IMR-90 (cell line): ENCODE results near the gene WDR27. TPM values are rescaled to one million over a fixed set of nuclear protein-coding genes. Genes with fewer than 3 reads are reported as not detected.
A peak's percentile ranks its signal among the peaks of the same experiment; 100 is the strongest.

Experiments used
- ATAC-seq: fragments of 200-7000 bp; cut with Tn5 transposase; 2 replicates; pipeline ENCODE4 v1.9.1; 2020; ENCODE audit warnings: low read depth, mild to moderate bottlenecking, moderate library complexity
- BruUV-seq: library from RNA; stranded (reverse); fragments of 400-500 nt; replicated peaks from 2 replicates; lab custom pipeline; 2021; lab: Mats Ljungman, UMichigan
- CTCF ChIA-PET: fragments of 300-600 bp; formaldehyde crosslinking; extraction: SDS; loops from one replicate; lab custom pipeline; 2021; ENCODE audit warnings: antibody characterized with exemption; lab: Yijun Ruan, JAX
- POLR2A ChIA-PET: fragments of 300-600 bp; sonication (Branson Sonifier 250); formaldehyde crosslinking; loops from one replicate; lab custom pipeline; 2022; ENCODE audit warnings: antibody characterized with exemption; ENCODE audit not compliant: unreplicated experiment; lab: Charles Lee
- DNase-seq: peaks from one replicate; pipeline ENCODE4 v3.0.0; 2013
- H2AFZ ChIP-seq: replicated peaks from 2 replicates; pipeline ENCODE3; 2013; ENCODE audit warnings: low read length, mild to moderate bottlenecking; ENCODE audit not compliant: poor library complexity
- H2AK5ac ChIP-seq: 2 replicates; pipeline ENCODE4 v1.6.1; 2013; ENCODE audit warnings: low read depth, low read length, inconsistent platforms
- H2AK9ac ChIP-seq: replicated peaks from 2 replicates; pipeline ENCODE3; 2013; ENCODE audit warnings: mild to moderate bottlenecking, low read depth, low read length, moderate library complexity; ENCODE audit not compliant: poor library complexity
- H2BK120ac ChIP-seq: 2 replicates; pipeline ENCODE4 v1.6.1; 2013; ENCODE audit warnings: low read depth, low read length, inconsistent platforms
- H2BK15ac ChIP-seq: 3 replicates; pipeline ENCODE4 v1.6.1; 2013; ENCODE audit warnings: low read depth, low read length, inconsistent platforms
- H2BK20ac ChIP-seq: 2 replicates; pipeline ENCODE4 v1.6.1; 2013; ENCODE audit warnings: low read depth, mild to moderate bottlenecking, inconsistent platforms, low read length, moderate library complexity
- H2BK5ac ChIP-seq: 2 replicates; pipeline ENCODE4 v1.6.1; 2013; ENCODE audit warnings: mild to moderate bottlenecking, low read depth, low read length, inconsistent platforms; ENCODE audit not compliant: poor library complexity, severe bottlenecking
- H3K14ac ChIP-seq: replicated peaks from 2 replicates; pipeline ENCODE4 v1.6.1; 2013; ENCODE audit warnings: low read depth, low read length, inconsistent platforms
- H3K18ac ChIP-seq: 2 replicates; pipeline ENCODE4 v1.6.1; 2013; ENCODE audit warnings: low read depth, low read length, control low read depth
- H3K23ac ChIP-seq: 2 replicates; pipeline ENCODE4 v1.6.1; 2013; ENCODE audit warnings: low read depth, low read length, inconsistent platforms
- H3K27ac ChIP-seq: 2 replicates; pipeline ENCODE4 v1.5.1; 2013; ENCODE audit warnings: mild to moderate bottlenecking, control low read depth, low read length; ENCODE audit not compliant: insufficient read depth
- H3K27me3 ChIP-seq: 2 replicates; pipeline ENCODE4 v1.6.1; 2013; ENCODE audit warnings: low read length; ENCODE audit not compliant: control insufficient read depth, insufficient read depth
- H3K36me3 ChIP-seq: 2 replicates; pipeline ENCODE4 v1.6.1; 2013; ENCODE audit warnings: low read length, mixed read lengths; ENCODE audit not compliant: control insufficient read depth, insufficient read depth
- H3K4ac ChIP-seq: 2 replicates; pipeline ENCODE4 v1.6.1; 2013; ENCODE audit warnings: low read depth, low read length, inconsistent platforms
- H3K4me1 ChIP-seq: 2 replicates; pipeline ENCODE4 v1.6.1; 2013; ENCODE audit warnings: low read length, mixed read lengths; ENCODE audit not compliant: control insufficient read depth, insufficient read depth
- H3K4me2 ChIP-seq: 2 replicates; pipeline ENCODE4 v1.6.1; 2013; ENCODE audit warnings: low read depth, mild to moderate bottlenecking, control low read depth, low read length, moderate library complexity
- H3K4me3 ChIP-seq: 2 replicates; pipeline ENCODE4 v1.5.1; 2013; ENCODE audit warnings: low read depth, mild to moderate bottlenecking, control low read depth, low read length, moderate library complexity; ENCODE audit not compliant: insufficient read depth
- H3K56ac ChIP-seq: 2 replicates; pipeline ENCODE4 v1.6.1; 2013; ENCODE audit warnings: low read length, inconsistent platforms; ENCODE audit not compliant: insufficient read depth; ENCODE audit errors: extremely low read depth
- H3K79me1 ChIP-seq, 2 experiments: 2 replicates each; pipeline ENCODE4 v1.6.1; 2013; ENCODE audit warnings: low read length in 2 of 2, inconsistent platforms in 1 of 2, low read depth in 1 of 2
- H3K9ac ChIP-seq: 2 replicates; pipeline ENCODE4 v1.6.1; 2013; ENCODE audit warnings: low read depth, low read length, control low read depth
- H3K9me1 ChIP-seq: 2 replicates; pipeline ENCODE4 v1.6.1; 2013; ENCODE audit warnings: low read length, inconsistent platforms; ENCODE audit not compliant: insufficient read depth
- H3K9me3 ChIP-seq: 2 replicates; pipeline ENCODE4 v1.6.1; 2013; ENCODE audit warnings: low read length; ENCODE audit not compliant: control insufficient read depth, insufficient read depth
- H4K20me1 ChIP-seq: 2 replicates; pipeline ENCODE4 v1.6.1; 2013; ENCODE audit warnings: low read length, inconsistent platforms; ENCODE audit not compliant: insufficient read depth
- H4K5ac ChIP-seq: 2 replicates; pipeline ENCODE4 v1.6.1; 2013; ENCODE audit warnings: mild to moderate bottlenecking, low read depth, low read length, control low read depth
- H4K8ac ChIP-seq, 2 experiments: 2 replicates each; pipeline ENCODE4 v1.6.1; 2013; ENCODE audit warnings: low read depth in 2 of 2, low read length in 2 of 2, control low read depth in 1 of 2, inconsistent platforms in 1 of 2
- H4K91ac ChIP-seq: 2 replicates; pipeline ENCODE4 v1.6.1; 2013; ENCODE audit warnings: low read depth, low read length, inconsistent platforms; ENCODE audit not compliant: insufficient read depth
- BHLHE40 ChIP-seq: fragments of 150-350 bp; IDR thresholded peaks from 2 replicates; pipeline ENCODE4 v1.6.1; 2016; ENCODE audit warnings: mild to moderate bottlenecking, low read depth, low read length
- ELK1 ChIP-seq: fragments of 150-350 bp; IDR thresholded peaks from 2 replicates; pipeline ENCODE4 v1.6.1; 2016; ENCODE audit warnings: low read depth, mild to moderate bottlenecking, low read length, moderate library complexity, borderline replicate concordance
- MAFK ChIP-seq: IDR thresholded peaks from 2 replicates; pipeline ENCODE4 v1.6.1; 2012; ENCODE audit warnings: low read depth, low read length, improper control_type of control experiment
- WGBS, 2 experiments: methylation state at CpG; one replicate each; pipeline versions ENCODE4 v1.1.5 to v1.1.7; 2013; ENCODE audit warnings: missing lambda C conversion rate in 2 of 2; ENCODE audit not compliant: insufficient read length in 1 of 2; ENCODE audit errors: extremely low coverage in 2 of 2; 5-methylcytosine and 5-hydroxymethylcytosine counted together
- dilution Hi-C: fragments of 300-500 bp; cut with HindIII; formaldehyde crosslinking; loops from one replicate; pipeline ENCODE4 v1.14.3; 2018; ENCODE audit warnings: low sequenced_read_pairs; ENCODE audit not compliant: unreplicated experiment
- in situ Hi-C: fragments of 300-500 bp; cut with MboI; formaldehyde crosslinking; loops from 3 replicates; pipeline ENCODE4 v1.14.3; 2019; ENCODE audit warnings: low sequenced_read_pairs, inconsistent platforms, mixed read lengths
- intact Hi-C: fragments of 100-400 bp; cut with micrococcal nuclease; formaldehyde crosslinking; loops from 2 replicates; pipeline ENCODE4 v1.10.0; 2022
- polyA plus RNA-seq, 3 experiments: library from polyadenylated mRNA; depleted of rRNA; stranded (reverse); fragments of >200 nt; gene quantifications; 2 replicates each; pipeline ENCODE4 v1.2.3, GENCODE V29; 2012; ENCODE audit warnings: low replicate concordance in 1 of 3
- total RNA-seq: library from RNA; depleted of rRNA; stranded (reverse); fragments of >200 nt; gene quantifications from 2 replicates; pipeline ENCODE4 v1.2.3, GENCODE V29; 2012

WDR27 gene
- total and polyA plus RNA-seq, 2 of the 4 experiments (the other 2 are of a cell fraction): 7.0 to 18.5 TPM

GRCh38 chr6:169669889-169670288 lies 31.9 kb downstream of the WDR27 start:
- no peak overlapping the region for H3K4ac ChIP-seq
- H2BK120ac ChIP-seq: no peak overlapping the region
- no peak overlapping the region for H3K27ac ChIP-seq
- no peak overlapping the region for H2BK5ac ChIP-seq
- no peak overlapping the region for H3K9ac ChIP-seq
- no peaks in the 10 kb centered on the region for H3K4me1 ChIP-seq
- H3K9me3 ChIP-seq: no peaks in the 10 kb centered on the region
- H3K18ac ChIP-seq: no peak overlapping the region
- WGBS, 2 experiments: 57% methylated on average over 1 of the region's 7 CpGs; no CpG with 5 or more reads in 1 of the 2 experiments
- peaks cover 6% of the 10 kb centered on the region; the same call in 1 of the 2 replicates for H3K9me1 ChIP-seq
- H3K23ac ChIP-seq: no peak overlapping the region
- no peak overlapping the region for H3K14ac ChIP-seq
- H4K20me1 ChIP-seq: no peaks in the 10 kb centered on the region
- BruUV-seq: no TSS peak
- DNase-seq (peak; percentile 32), ATAC-seq (no peak)
- POLR2A ChIA-PET: no interaction called here
- TF ChIP-seq BHLHE40: no peak
- TF ChIP-seq MAFK: no peak
- TF ChIP-seq ELK1: no peak
- H3K27me3 ChIP-seq: no peaks in the 10 kb centered on the region
- no peak overlapping the region for H4K8ac ChIP-seq
- H2AFZ ChIP-seq: peak overlapping the region; percentile 26
- no peak overlapping the region for H2BK15ac ChIP-seq
- dilution Hi-C loops: no loop called here
- H3K56ac ChIP-seq: no peak overlapping the region
- CTCF ChIA-PET: no interaction called here
- peaks cover 0 to 4% of the 10 kb centered on the region in 2 experiments; a peak in 1 of 4 replicates for H3K79me1 ChIP-seq
- no peak overlapping the region for H2AK5ac ChIP-seq
- no peak overlapping the region for H4K91ac ChIP-seq
- intact Hi-C loops: no loop called here
- H4K5ac ChIP-seq: no peak overlapping the region
- no peak overlapping the region for H3K4me2 ChIP-seq
- no peak overlapping the region for H2BK20ac ChIP-seq
- H3K4me3 ChIP-seq: no peak overlapping the region
- H2AK9ac ChIP-seq: no peak overlapping the region
- peaks cover 36% of the 10 kb centered on the region for H3K36me3 ChIP-seq
- in situ Hi-C loops: no loop called here
